Muscle of leg (tissue), 11 donors: ENCODE results near the gene FTL. TPM values are rescaled to one million over a fixed set of nuclear protein-coding genes. Genes with fewer than 3 reads are reported as not detected.

ENCODE experiments used
- DNase-seq: peaks from one replicate; pipeline ENCODE4 v3.0.0; 2013
- H3K27ac ChIP-seq: one replicate; pipeline ENCODE4 v1.5.1; 2013; ENCODE audit warnings: mild to moderate bottlenecking, low read length, control low read depth
- H3K27me3 ChIP-seq: one replicate; pipeline ENCODE4 v1.6.1; 2013; ENCODE audit warnings: low read length; ENCODE audit not compliant: control insufficient read depth, insufficient read depth
- H3K36me3 ChIP-seq: one replicate; pipeline ENCODE4 v1.6.1; 2013; ENCODE audit warnings: low read length; ENCODE audit not compliant: control insufficient read depth, insufficient read depth
- H3K4me1 ChIP-seq: one replicate; pipeline ENCODE4 v1.6.1; 2013; ENCODE audit warnings: low read length; ENCODE audit not compliant: control insufficient read depth, insufficient read depth
- H3K4me3 ChIP-seq: one replicate; pipeline ENCODE4 v1.5.1; 2013; ENCODE audit warnings: low read length, control low read depth
- H3K9me3 ChIP-seq: replicated peaks from 2 replicates; pipeline ENCODE4 v1.6.1; 2013; ENCODE audit warnings: low read depth, low read length; ENCODE audit not compliant: control insufficient read depth
- WGBS: methylation state at CpG from one replicate; pipeline ENCODE4 v1.1.5; 2013; ENCODE audit warnings: missing lambda C conversion rate; ENCODE audit not compliant: insufficient coverage; 5-methylcytosine and 5-hydroxymethylcytosine counted together
- polyA plus RNA-seq, 8 donors: library from polyadenylated mRNA; unstranded; fragments of 120-200 nt; gene quantifications; one replicate each; pipeline versions ENCODE4 v1.2.1 to v1.2.3, GENCODE V29; 2013; ENCODE audit warnings: inconsistent platforms in 1 of 8, low replicate concordance in 1 of 8; ENCODE audit not compliant: insufficient read length in 8 of 8, insufficient read depth in 1 of 8
- total RNA-seq: library from RNA; stranded (reverse); fragments of 120-200 nt; gene quantifications from one replicate; pipeline ENCODE4 v1.2.4, GENCODE V29; 2013

The FTL gene
- total and polyA plus RNA-seq, 9 donors: 576 to 914 (median 756) TPM

DNA sequence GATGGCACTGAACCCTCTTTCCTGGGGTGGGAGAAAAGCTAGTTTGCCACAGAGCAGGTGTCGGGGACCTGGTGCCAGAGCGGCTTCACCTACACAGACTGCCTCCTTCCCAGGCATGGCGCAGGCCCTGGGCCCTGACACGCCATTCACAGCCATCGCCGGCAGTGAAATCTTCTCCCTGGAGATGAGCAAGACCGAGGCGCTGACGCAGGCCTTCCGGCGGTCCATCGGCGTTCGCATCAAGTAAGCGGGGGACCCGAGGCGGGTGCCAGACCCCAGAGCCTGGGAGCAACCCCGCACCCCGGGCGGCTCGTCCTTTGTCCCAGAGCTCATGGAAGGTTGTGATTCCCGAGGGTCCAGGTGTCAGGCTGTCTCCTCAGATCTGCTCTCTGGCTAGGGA, 41.8 kb downstream of the FTL start:
- Histone ChIP-seq H3K4me1 (no peaks in the 10 kb centered on the region), H3K27me3 (no peaks in the 10 kb centered on the region), H3K9me3 (no peaks in the 10 kb centered on the region), H3K27ac (no peak overlapping the region), H3K36me3 (peaks cover 77% of the 10 kb centered on the region), H3K4me3 (no peak overlapping the region)
- WGBS: 97% methylated on average over 21 of the region's 22 CpGs
- no peak for DNase-seq

DNA sequence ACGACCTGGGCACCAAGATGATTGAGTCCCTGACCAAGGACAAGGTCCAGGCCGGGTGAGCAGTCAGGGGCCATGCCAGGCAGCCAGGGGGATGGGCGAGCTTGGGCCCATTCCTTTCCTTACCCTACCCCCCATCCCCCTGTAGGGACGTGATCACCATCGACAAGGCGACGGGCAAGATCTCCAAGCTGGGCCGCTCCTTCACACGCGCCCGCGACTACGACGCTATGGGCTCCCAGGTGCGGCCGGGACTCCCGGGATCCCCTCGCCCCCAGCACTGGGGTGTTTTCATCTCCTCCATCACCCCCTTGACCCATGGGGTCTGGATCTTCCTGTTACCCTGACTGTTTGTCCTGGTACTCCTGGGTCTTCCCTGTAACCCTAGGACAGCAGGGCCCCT, 44.7 kb downstream of the FTL start:
- WGBS: 94% methylated on average over 17 of the region's 18 CpGs
- no peak for DNase-seq
- H3K4me3 ChIP-seq: no peak overlapping the region
- H3K27ac ChIP-seq: no peak overlapping the region
- H3K9me3 ChIP-seq: no peaks in the 10 kb centered on the region
- no peaks in the 10 kb centered on the region for H3K4me1 ChIP-seq
- H3K36me3 ChIP-seq: peaks cover 72% of the 10 kb centered on the region
- H3K27me3 ChIP-seq: no peaks in the 10 kb centered on the region

DNA sequence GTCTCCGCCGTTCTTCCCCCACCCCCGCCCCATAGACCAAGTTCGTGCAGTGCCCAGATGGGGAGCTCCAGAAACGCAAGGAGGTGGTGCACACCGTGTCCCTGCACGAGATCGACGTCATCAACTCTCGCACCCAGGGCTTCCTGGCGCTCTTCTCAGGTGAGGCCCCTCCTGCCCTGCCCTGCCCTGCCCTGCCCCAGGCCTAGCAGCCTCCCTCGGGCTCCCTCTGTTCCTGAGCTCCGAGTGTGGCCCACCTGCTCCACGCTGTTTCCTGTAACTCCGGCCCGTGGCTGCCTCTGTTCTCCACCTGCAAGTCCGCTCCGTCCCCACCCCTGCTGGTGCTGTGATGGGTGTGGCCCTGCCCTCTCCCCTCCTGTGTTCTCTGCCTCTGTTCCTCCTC, 45.3 kb downstream of the FTL start:
- no peak for DNase-seq
- H3K27ac ChIP-seq: no peak overlapping the region
- H3K9me3 ChIP-seq: no peaks in the 10 kb centered on the region
- H3K36me3 ChIP-seq: peaks cover 72% of the 10 kb centered on the region
- WGBS: 87% methylated on average over 16 of the region's 18 CpGs
- H3K27me3 ChIP-seq: no peaks in the 10 kb centered on the region
- H3K4me1 ChIP-seq: no peaks in the 10 kb centered on the region
- no peak overlapping the region for H3K4me3 ChIP-seq

- H3K4me3 ChIP-seq: no peak overlapping the region
- 94% methylated on average over 8 of the region's 17 CpGs for WGBS
- H3K36me3 ChIP-seq: peaks cover 73% of the 10 kb centered on the region
- no peaks in the 10 kb centered on the region for H3K27me3 ChIP-seq
- H3K27ac ChIP-seq: no peak overlapping the region
- no peaks in the 10 kb centered on the region for H3K4me1 ChIP-seq
- no peaks in the 10 kb centered on the region for H3K9me3 ChIP-seq
- no peak for DNase-seq
Observed at GRCh38 chr19:49011194-49011593, 46.1 kb downstream of the FTL start.

DNA sequence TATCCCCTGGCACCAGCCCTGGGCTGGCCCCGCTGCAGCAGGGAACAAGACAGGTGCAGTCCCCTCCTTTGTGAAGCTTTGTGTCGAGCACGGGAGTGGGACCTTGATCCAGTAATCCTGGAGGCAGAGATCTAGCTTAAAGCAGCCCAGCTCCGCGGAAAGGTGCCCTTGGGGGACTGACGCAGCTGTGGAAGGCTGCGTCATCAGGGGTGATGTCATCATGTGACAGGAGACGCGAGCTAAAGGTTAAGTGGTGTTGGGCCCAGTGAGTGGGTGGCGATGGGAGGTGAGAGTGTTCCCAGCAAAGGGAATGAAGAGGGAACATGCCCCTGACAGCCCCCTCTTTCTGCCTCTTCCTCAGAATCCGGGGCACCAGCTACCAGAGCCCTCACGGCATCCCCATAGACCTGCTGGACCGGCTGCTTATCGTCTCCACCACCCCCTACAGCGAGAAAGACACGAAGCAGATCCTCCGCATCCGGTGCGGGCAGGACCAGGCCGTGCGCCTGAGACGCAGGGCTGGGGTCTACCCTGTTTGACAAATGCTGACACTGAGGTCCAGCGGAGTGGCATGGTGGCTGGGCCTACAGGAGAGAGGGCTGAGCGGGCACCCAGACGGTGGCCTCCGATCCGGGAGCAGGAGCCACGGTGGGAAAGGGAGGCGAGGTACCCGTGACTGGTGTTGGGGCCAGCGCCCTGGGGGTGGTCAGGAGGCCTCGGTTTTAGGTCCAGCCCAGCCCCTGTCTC, 49.2 kb downstream of the FTL start:
- WGBS: 87% methylated on average over 25 of the region's 32 CpGs
- DNase-seq: no peak
- Histone ChIP-seq H3K27ac (no peak overlapping the region), H3K4me1 (peaks cover 18% of the 10 kb centered on the region), H3K36me3 (peaks cover 59% of the 10 kb centered on the region), H3K9me3 (no peaks in the 10 kb centered on the region), H3K4me3 (no peak overlapping the region), H3K27me3 (peaks cover 23% of the 10 kb centered on the region)

GRCh38 chr19:49014870-49015255, 49.8 kb downstream of the FTL start:
- peaks cover 28% of the 10 kb centered on the region for H3K27me3 ChIP-seq
- peaks cover 21% of the 10 kb centered on the region for H3K4me1 ChIP-seq
- no peak overlapping the region for H3K4me3 ChIP-seq
- 81% methylated on average over 15 of the region's 18 CpGs for WGBS
- DNase-seq: no peak
- no peak overlapping the region for H3K27ac ChIP-seq
- H3K36me3 ChIP-seq: peaks cover 53% of the 10 kb centered on the region
- H3K9me3 ChIP-seq: no peaks in the 10 kb centered on the region

- 89% methylated on average over 16 of the region's 29 CpGs for WGBS
- H3K36me3 ChIP-seq: peaks cover 40% of the 10 kb centered on the region
Observed at GRCh38 chr19:49016067-49016839, 51.1 kb downstream of the FTL start.

More at GRCh38 chr19:49016067-49016839, 51.1 kb downstream of the FTL start:
- Histone ChIP-seq H3K27me3 (peaks cover 42% of the 10 kb centered on the region), H3K9me3 (no peaks in the 10 kb centered on the region), H3K27ac (no peak overlapping the region), H3K4me3 (no peak overlapping the region), H3K4me1 (peaks cover 21% of the 10 kb centered on the region)
- DNase-seq: no peak

Other genes starting within 250 kb of the FTL start
- gene MAMSTR, start 245.6 kb upstream of the FTL start, total RNA-seq: 29.2 TPM
- 100 to 1,000 TPM in 4 of 8 donors, 10 to 100 TPM in 4; 59.8 to 160 (median 113) TPM for gene MAMSTR, start 245.6 kb upstream of the FTL start, polyA plus RNA-seq
- gene RASIP1, start 224.7 kb upstream of the FTL start, total RNA-seq: 14.1 TPM
- gene RASIP1, start 224.7 kb upstream of the FTL start, polyA plus RNA-seq: 10 to 100 TPM; 17.6 to 27.7 (median 25.0) TPM
- 0.04 TPM for gene IZUMO1, start 218.4 kb upstream of the FTL start, total RNA-seq
- 1 to 10 TPM in 2 of 8 donors, under 1 TPM in 6; 0.20 to 1.1 (median 0.85) TPM for gene IZUMO1, start 218.4 kb upstream of the FTL start, polyA plus RNA-seq
- gene FUT1, start 212.7 kb upstream of the FTL start, total RNA-seq: 1.1 TPM
- 1 to 10 TPM in 7 of 8 donors, under 1 TPM in 1; 0.75 to 1.5 (median 1.3) TPM for gene FUT1, start 212.7 kb upstream of the FTL start, polyA plus RNA-seq
- not detected for gene FGF21, start 209.8 kb upstream of the FTL start, total RNA-seq
- gene FGF21, start 209.8 kb upstream of the FTL start, polyA plus RNA-seq: under 1 TPM in 1 of 8 donors, not detected in 7; 0.25 TPM
- 18.8 TPM for gene BCAT2, start 154.3 kb upstream of the FTL start, total RNA-seq
- 10 to 100 TPM; 21.2 to 32.7 (median 24.6) TPM for gene BCAT2, start 154.3 kb upstream of the FTL start, polyA plus RNA-seq
- 2.7 TPM for gene HSD17B14, start 128.8 kb upstream of the FTL start, total RNA-seq
- gene HSD17B14, start 128.8 kb upstream of the FTL start, polyA plus RNA-seq: 1 to 10 TPM; 1.9 to 8.3 (median 4.3) TPM
- gene PLEKHA4, start 96.7 kb upstream of the FTL start, total RNA-seq: 18.7 TPM
- 10 to 100 TPM; 34.9 to 59.0 (median 38.4) TPM for gene PLEKHA4, start 96.7 kb upstream of the FTL start, polyA plus RNA-seq
- gene PPP1R15A, start 92.9 kb upstream of the FTL start, total RNA-seq: 32.2 TPM
- gene PPP1R15A, start 92.9 kb upstream of the FTL start, polyA plus RNA-seq: 10 to 100 TPM; 49.0 to 84.7 (median 57.3) TPM
- 0.09 TPM for gene TULP2, start 66.6 kb upstream of the FTL start, total RNA-seq
- gene TULP2, start 66.6 kb upstream of the FTL start, polyA plus RNA-seq: under 1 TPM in 7 of 8 donors, not detected in 1; 0.13 to 0.88 (median 0.46) TPM
- gene NUCB1, start 65.0 kb upstream of the FTL start, total RNA-seq: 97.3 TPM
- 100 to 1,000 TPM; 141 to 216 (median 175) TPM for gene NUCB1, start 65.0 kb upstream of the FTL start, polyA plus RNA-seq
- gene DHDH, start 31.6 kb upstream of the FTL start, total RNA-seq: 0.31 TPM
- 1 to 10 TPM in 1 of 8 donors, under 1 TPM in 7; 0.20 to 1.9 (median 0.42) TPM for gene DHDH, start 31.6 kb upstream of the FTL start, polyA plus RNA-seq
- gene BAX, start 10.4 kb upstream of the FTL start, total RNA-seq: 27.1 TPM
- gene BAX, start 10.4 kb upstream of the FTL start, polyA plus RNA-seq: 10 to 100 TPM; 33.9 to 52.4 (median 44.7) TPM
- 43.8 TPM for gene GYS1, start 28.0 kb downstream of the FTL start, total RNA-seq
- gene GYS1, start 28.0 kb downstream of the FTL start, polyA plus RNA-seq: 10 to 100 TPM; 47.3 to 87.3 (median 65.3) TPM
- gene RUVBL2, start 28.6 kb downstream of the FTL start, total RNA-seq: 63.8 TPM
- 10 to 100 TPM; 55.3 to 72.5 (median 66.9) TPM for gene RUVBL2, start 28.6 kb downstream of the FTL start, polyA plus RNA-seq
- not detected for gene LHB, start 51.8 kb downstream of the FTL start, total RNA-seq
- gene LHB, start 51.8 kb downstream of the FTL start, polyA plus RNA-seq: not detected
- gene CGB3, start 59.0 kb downstream of the FTL start, total RNA-seq: 0.22 TPM
- under 1 TPM in 2 of 8 donors, not detected in 6; 0.57 to 0.60 TPM for gene CGB3, start 59.0 kb downstream of the FTL start, polyA plus RNA-seq
- not detected for gene CGB2, start 66.6 kb downstream of the FTL start, total RNA-seq
- under 1 TPM in 1 of 8 donors, not detected in 7; 0.27 TPM for gene CGB2, start 66.6 kb downstream of the FTL start, polyA plus RNA-seq
- gene CGB1, start 71.6 kb downstream of the FTL start, total RNA-seq: not detected
- not detected for gene CGB1, start 71.6 kb downstream of the FTL start, polyA plus RNA-seq
- gene CGB5, start 78.5 kb downstream of the FTL start, total RNA-seq: 0.40 TPM
- 1 to 10 TPM in 1 of 8 donors, under 1 TPM in 2, not detected in 5; 0.23 to 1.4 (median 0.63) TPM for gene CGB5, start 78.5 kb downstream of the FTL start, polyA plus RNA-seq
- 0.31 TPM for gene CGB8, start 83.8 kb downstream of the FTL start, total RNA-seq
- gene CGB8, start 83.8 kb downstream of the FTL start, polyA plus RNA-seq: under 1 TPM in 4 of 8 donors, not detected in 4; 0.20 to 0.58 (median 0.25) TPM
- gene CGB7, start 92.4 kb downstream of the FTL start, total RNA-seq: 0.53 TPM
- 1 to 10 TPM in 4 of 8 donors, under 1 TPM in 4; 0.34 to 1.4 (median 0.87) TPM for gene CGB7, start 92.4 kb downstream of the FTL start, polyA plus RNA-seq
- gene NTF4, start 99.5 kb downstream of the FTL start, total RNA-seq: 1.6 TPM
- 1 to 10 TPM; 2.5 to 5.2 (median 3.6) TPM for gene NTF4, start 99.5 kb downstream of the FTL start, polyA plus RNA-seq
- 2.8 TPM for gene KCNA7, start 107.4 kb downstream of the FTL start, total RNA-seq
- 1 to 10 TPM; 4.4 to 8.1 (median 6.4) TPM for gene KCNA7, start 107.4 kb downstream of the FTL start, polyA plus RNA-seq
- gene SNRNP70, start 120.1 kb downstream of the FTL start, total RNA-seq: 157 TPM
- 100 to 1,000 TPM; 173 to 276 (median 221) TPM for gene SNRNP70, start 120.1 kb downstream of the FTL start, polyA plus RNA-seq
- 11.6 TPM for gene LIN7B, start 149.1 kb downstream of the FTL start, total RNA-seq
- gene LIN7B, start 149.1 kb downstream of the FTL start, polyA plus RNA-seq: 10 to 100 TPM in 6 of 8 donors, 1 to 10 TPM in 2; 9.6 to 14.4 (median 11.2) TPM
- gene C19orf73, start 153.8 kb downstream of the FTL start, total RNA-seq: 0.35 TPM
- 1 to 10 TPM in 2 of 8 donors, under 1 TPM in 6; 0.33 to 1.2 (median 0.72) TPM for gene C19orf73, start 153.8 kb downstream of the FTL start, polyA plus RNA-seq
- 5.5 TPM for gene PPFIA3, start 154.2 kb downstream of the FTL start, total RNA-seq
- 10 to 100 TPM in 1 of 8 donors, 1 to 10 TPM in 7; 7.2 to 11.1 (median 8.3) TPM for gene PPFIA3, start 154.2 kb downstream of the FTL start, polyA plus RNA-seq
- 105 TPM for gene HRC, start 190.1 kb downstream of the FTL start, total RNA-seq
- gene HRC, start 190.1 kb downstream of the FTL start, polyA plus RNA-seq: 100 to 1,000 TPM; 106 to 172 (median 135) TPM
- 13.1 TPM for gene TRPM4, start 192.5 kb downstream of the FTL start, total RNA-seq
- gene TRPM4, start 192.5 kb downstream of the FTL start, polyA plus RNA-seq: 10 to 100 TPM; 24.0 to 52.5 (median 36.4) TPM